Measurements from ENCODE around the gene SCN2A. TPM values are rescaled to one million over a fixed set of nuclear protein-coding genes. Genes with fewer than 3 reads are reported as not detected.
A peak's percentile ranks its signal among the peaks of the same experiment; 100 is the strongest.

The SCN2A gene
- total and polyA plus RNA-seq, 8 donors: 0.25 to 0.66 (median 0.54) TPM

GRCh38 chr2:165197346-165197745, 41.9 kb upstream of the SCN2A start:
- Histone ChIP-seq H3K4me1 (no peaks in the 10 kb centered on the region), H3K36me3 (no peaks in the 10 kb centered on the region), H3K9me3 (no peaks in the 10 kb centered on the region), H3K4me3 (no peak overlapping the region), H3K27ac (no peak overlapping the region), H3K27me3 (no peaks in the 10 kb centered on the region)
- TF ChIP-seq CTCF (IDR thresholded peaks at IDR 0.05): no peak
- intact Hi-C loops (cut with DNase I): no loop called here
- ATAC-seq (no peak), DNase-seq (no peak)

GRCh38 chr2:165198181-165198580, 41.0 kb upstream of the SCN2A start:
- Histone ChIP-seq H3K27me3 (no peaks in the 10 kb centered on the region), H3K4me1 (peaks cover 0 to 5% of the 10 kb centered on the region in 2 donors), H3K36me3 (no peaks in the 10 kb centered on the region), H3K4me3 (no peak overlapping the region), H3K9me3 (no peaks in the 10 kb centered on the region), H3K27ac (no peak overlapping the region)
- TF ChIP-seq CTCF (IDR thresholded peaks at IDR 0.05): no peak
- intact Hi-C loops (cut with DNase I): no loop called here
- DNase-seq (no peak), ATAC-seq (no peak)

- H3K27me3 ChIP-seq: no peaks in the 10 kb centered on the region
- no peak for DNase-seq
- intact Hi-C loops (cut with DNase I): loop anchor here in 1 of 2 donors (10.0 kb wide), 1 partner anchor 187 kb away; no protein-coding TSS in a partner anchor
- no peaks in the 10 kb centered on the region for H3K36me3 ChIP-seq
- ATAC-seq: peak; percentile 74
- TF ChIP-seq CTCF (IDR thresholded peaks at IDR 0.05): no peak
- H3K27ac ChIP-seq: no peak overlapping the region
- no peak overlapping the region for H3K4me3 ChIP-seq
- H3K9me3 ChIP-seq: no peaks in the 10 kb centered on the region
- peaks cover 0 to 5% of the 10 kb centered on the region in 2 donors for H3K4me1 ChIP-seq
Measured at GRCh38 chr2:165202239-165202638, 37.0 kb upstream of the SCN2A start.

GRCh38 chr2:165203689-165204559, 35.3 kb upstream of the SCN2A start, which contains the start of gene SCN3A:
SCN3A (minus strand) TSS chr2:165204050; CDS start chr2:165176394, 27,656 bp downstream.
- no peak within 1 kb of the TSS for H3K27ac ChIP-seq
- H3K36me3 ChIP-seq: no peaks in the 10 kb centered on the region
- ATAC-seq (peak; percentile 67), DNase-seq (peak in 2 of 4 donors; percentile 23 to 40)
- peak in 1 of 2 donors; percentile 59 for TF ChIP-seq CTCF (IDR thresholded peaks at IDR 0.05)
- no peak within 1 kb of the TSS for H3K4me3 ChIP-seq
- H3K9me3 ChIP-seq: no peaks in the 10 kb centered on the region
- peaks cover 0 to 5% of the 10 kb centered on the region in 2 donors for H3K4me1 ChIP-seq
- H3K27me3 ChIP-seq: no peaks in the 10 kb centered on the region
- intact Hi-C loops (cut with DNase I): loop anchor here in 1 of 2 donors (10.0 kb wide), 1 partner anchor 189 kb away; no protein-coding TSS in a partner anchor

GRCh38 chr2:165205865-165206264, 33.3 kb upstream of the SCN2A start:
- H3K36me3 ChIP-seq: no peaks in the 10 kb centered on the region

More at GRCh38 chr2:165205865-165206264, 33.3 kb upstream of the SCN2A start:
- Histone ChIP-seq H3K9me3 (no peaks in the 10 kb centered on the region), H3K27me3 (no peaks in the 10 kb centered on the region), H3K4me3 (no peak overlapping the region), H3K4me1 (peaks cover 0 to 5% of the 10 kb centered on the region in 2 donors), H3K27ac (no peak overlapping the region)
- ATAC-seq (no peak), DNase-seq (no peak)
- no peak for TF ChIP-seq CTCF (IDR thresholded peaks at IDR 0.05)
- intact Hi-C loops (cut with DNase I): loop anchor here in 1 of 2 donors (10.0 kb wide), 1 partner anchor 191 kb away; no protein-coding TSS in a partner anchor

Data from left lung (tissue), 10 donors.